Measurements from ENCODE around the gene DIABLO.

- TF ChIP-seq CTCF (IDR thresholded peaks at IDR 0.05; ENCODE audit: low read length): no peak
- no peak for TF ChIP-seq EZH2 (optimal IDR thresholded peaks at IDR 0.05; ENCODE audit: low read depth, low read length)
- no peak for TF ChIP-seq EZH2phosphoT487 (IDR thresholded peaks at IDR 0.05; ENCODE audit: low read length)
Observed at GRCh38 chr12:122204167-122205052, 21.4 kb downstream of the DIABLO start.

All from MM.1S (cell line).